Liver (tissue), 9 donors: ENCODE measurements around the gene PSTPIP1. TPM values are rescaled to one million over a fixed set of nuclear protein-coding genes. Genes with fewer than 3 reads are reported as not detected.

ENCODE experiments used
- DNase-seq: peaks from one replicate; pipeline ENCODE4 v3.0.0-alpha.2; 2017; ENCODE audit warnings: low spot score
- H3K27ac ChIP-seq, 2 donors: one replicate each; pipeline ENCODE4 v1.7.0; 2013; ENCODE audit warnings: inconsistent platforms in 2 of 2, low read length in 2 of 2, control low read depth in 1 of 2, low read depth in 1 of 2, mild to moderate bottlenecking in 1 of 2
- H3K27me3 ChIP-seq, 4 donors: one replicate each; pipeline versions ENCODE4 v1.6.1 to v1.7.0; 2013; ENCODE audit warnings: low read length in 3 of 4, inconsistent platforms in 1 of 4, mild to moderate bottlenecking in 1 of 4, moderate library complexity in 1 of 4; ENCODE audit not compliant: control insufficient read depth in 4 of 4, insufficient read depth in 4 of 4
- H3K36me3 ChIP-seq, 4 donors: one replicate each; pipeline versions ENCODE4 v1.6.1 to v1.7.0; 2013; ENCODE audit warnings: low read length in 3 of 4, mild to moderate bottlenecking in 3 of 4, low read depth in 1 of 4, moderate library complexity in 1 of 4; ENCODE audit not compliant: control insufficient read depth in 4 of 4, insufficient read depth in 3 of 4
- H3K4me1 ChIP-seq, 4 donors: one replicate each; pipeline versions ENCODE4 v1.6.1 to v1.7.0; 2013; ENCODE audit warnings: low read length in 3 of 4, mild to moderate bottlenecking in 3 of 4, moderate library complexity in 1 of 4; ENCODE audit not compliant: control insufficient read depth in 4 of 4, insufficient read depth in 4 of 4
- H3K4me3 ChIP-seq, 3 donors: one replicate each; pipeline versions ENCODE4 v1.6.1 to v1.7.0; 2013; ENCODE audit warnings: low read length in 3 of 3, control low read depth in 1 of 3, low read depth in 1 of 3, mild to moderate bottlenecking in 1 of 3
- H3K9ac ChIP-seq, 2 donors: one replicate each; pipeline ENCODE4 v1.7.0; 2013; ENCODE audit warnings: low read length in 2 of 2, mild to moderate bottlenecking in 2 of 2, moderate library complexity in 2 of 2, control low read depth in 1 of 2, low read depth in 1 of 2
- H3K9me3 ChIP-seq, 4 donors: one replicate each; pipeline versions ENCODE4 v1.6.1 to v1.7.0; 2013; ENCODE audit warnings: low read length in 3 of 4; ENCODE audit not compliant: control insufficient read depth in 4 of 4
- ATF3 ChIP-seq: IDR thresholded peaks from 2 replicates; pipeline ENCODE4 v1.6.1; 2016; ENCODE audit warnings: antibody characterized with exemption
- CTCF ChIP-seq: fragments of 150-350 bp; IDR thresholded peaks from 2 replicates; pipeline ENCODE4 v1.5.1; 2017; ENCODE audit warnings: improper control_type of control experiment, low read depth, low read length; ENCODE audit not compliant: missing input control
- EGR1 ChIP-seq, 2 donors: IDR thresholded peaks; 2 replicates each; pipeline ENCODE4 v1.6.1; 2016 to 2018; ENCODE audit warnings: antibody characterized with exemption in 2 of 2, low read depth in 2 of 2
- FOXA1 ChIP-seq: IDR thresholded peaks from 2 replicates; pipeline ENCODE4 v1.6.1; 2016; ENCODE audit warnings: antibody characterized with exemption
- FOXA2 ChIP-seq: IDR thresholded peaks from 2 replicates; pipeline ENCODE4 v1.6.1; 2016; ENCODE audit warnings: antibody characterized with exemption
- GABPA ChIP-seq, 2 donors: IDR thresholded peaks in 1 of 2; conservative IDR thresholded peaks in 1 of 2; 2 replicates each; pipeline ENCODE4 v1.6.1; 2016; ENCODE audit warnings: antibody characterized with exemption in 2 of 2, mild to moderate bottlenecking in 1 of 2, moderate library complexity in 1 of 2
- HNF4A ChIP-seq, 2 donors: conservative IDR thresholded peaks; 2 replicates each; pipeline ENCODE4 v1.6.1; 2016; ENCODE audit warnings: antibody characterized with exemption in 2 of 2, mild to moderate bottlenecking in 2 of 2
- HNF4G ChIP-seq: IDR thresholded peaks from 2 replicates; pipeline ENCODE4 v1.6.1; 2016; ENCODE audit warnings: antibody characterized with exemption
- JUND ChIP-seq, 2 donors: IDR thresholded peaks; 2 replicates each; pipeline ENCODE4 v1.6.1; 2016; ENCODE audit warnings: antibody characterized with exemption in 2 of 2
- MAX ChIP-seq: IDR thresholded peaks from 2 replicates; pipeline ENCODE4 v1.6.1; 2016; ENCODE audit warnings: antibody characterized with exemption
- NR2F2 ChIP-seq: IDR thresholded peaks from 2 replicates; pipeline ENCODE4 v1.6.1; 2016; ENCODE audit warnings: antibody characterized with exemption
- RAD21 ChIP-seq, 2 donors: IDR thresholded peaks; 2 replicates each; pipeline ENCODE4 v1.6.1; 2016; ENCODE audit warnings: antibody characterized with exemption in 2 of 2, mild to moderate bottlenecking in 2 of 2
- REST ChIP-seq: IDR thresholded peaks from 2 replicates; pipeline ENCODE4 v1.6.1; 2016; ENCODE audit warnings: antibody characterized with exemption, mild to moderate bottlenecking
- RXRA ChIP-seq, 2 donors: IDR thresholded peaks; 2 replicates each; pipeline ENCODE4 v1.6.1; 2017 to 2018; ENCODE audit warnings: antibody characterized with exemption in 2 of 2, mild to moderate bottlenecking in 1 of 2
- SP1 ChIP-seq: IDR thresholded peaks from 2 replicates; pipeline ENCODE4 v1.6.1; 2018; ENCODE audit warnings: antibody characterized with exemption, mild to moderate bottlenecking
- TAF1 ChIP-seq: conservative IDR thresholded peaks from 2 replicates; pipeline ENCODE4 v1.6.1; 2016; ENCODE audit warnings: antibody characterized with exemption, mild to moderate bottlenecking
- YY1 ChIP-seq: IDR thresholded peaks from 2 replicates; pipeline ENCODE4 v1.6.1; 2016; ENCODE audit warnings: antibody characterized with exemption, mild to moderate bottlenecking
- WGBS: extraction: QIAGEN DNeasy Blood & Tissue Kit; methylation state at CpG from one replicate; pipeline ENCODE4 v1.1.7; 2013; 5-methylcytosine and 5-hydroxymethylcytosine counted together
- polyA plus RNA-seq, 2 donors: library from polyadenylated mRNA; stranded (reverse) in 1 of 2; unstranded in 1 of 2; fragments of 200-250 nt in 1 of 2; fragments of >200 nt in 1 of 2; fragmentation: Nextera tagmentation in 1 of 2; extraction: Ambion mirVana in 1 of 2; gene quantifications; one replicate each; pipeline versions ENCODE4 v1.2.1 to v1.2.3, GENCODE V29; 2013 to 2015
- total RNA-seq, 2 donors: library from RNA; depleted of rRNA; stranded (reverse); fragments of >200 nt; gene quantifications; one replicate each; pipeline ENCODE4 v1.2.3, GENCODE V29; 2014
- donor health status: healthy.
- donor health status: healthy.
- donor health status: healthy.
- donor health status: healthy.
- donor health status: healthy.

Gene PSTPIP1
- total and polyA plus RNA-seq, 4 donors = 1.1 to 4.6 (median 3.0) TPM

- H3K9me3 ChIP-seq = no peaks in the 10 kb centered on the region
- no peak overlapping the region for H3K9ac ChIP-seq
- H3K36me3 ChIP-seq = no peaks in the 10 kb centered on the region
- H3K4me3 ChIP-seq = no peak overlapping the region
- H3K27ac ChIP-seq = no peak overlapping the region
- DNase-seq = peak; percentile 59
- TF ChIP-seq REST (no peak), CTCF (peak; percentile 38), RAD21 (IDR thresholded peaks at IDR 0.05) (peak in 1 of 2 donors; percentile 63)
- no peaks in the 10 kb centered on the region for H3K4me1 ChIP-seq
- WGBS = 72% methylated on average over 14 of the region's 14 CpGs
- H3K27me3 ChIP-seq = no peaks in the 10 kb centered on the region
These were observed 40.0 kb downstream of the PSTPIP1 start for GRCh38 chr15:77034695-77035489.

GRCh38 chr15:77035584-77035983 is 40.7 kb downstream of the PSTPIP1 start:
- TF ChIP-seq EGR1 (IDR thresholded peaks at IDR 0.05; ENCODE audit: low read depth in 2 of 2) (no peak), SP1 (no peak), TAF1 (no peak), HNF4A (conservative IDR thresholded peaks at IDR 0.05) (no peak), FOXA2 (no peak), FOXA1 (no peak), NR2F2 (no peak), RAD21 (IDR thresholded peaks at IDR 0.05) (no peak), GABPA (IDR thresholded peaks at IDR 0.05 in 1 of 2, conservative IDR thresholded peaks at IDR 0.05 in 1 of 2) (no peak), ATF3 (no peak), YY1 (no peak), JUND (IDR thresholded peaks at IDR 0.05) (no peak), CTCF (no peak), RXRA (IDR thresholded peaks at IDR 0.05) (no peak), REST (no peak), MAX (no peak), HNF4G (no peak)
- H3K36me3 ChIP-seq = no peaks in the 10 kb centered on the region
- no peaks in the 10 kb centered on the region for H3K4me1 ChIP-seq
- H3K27me3 ChIP-seq = no peaks in the 10 kb centered on the region
- H3K4me3 ChIP-seq = no peak overlapping the region
- WGBS = 93% methylated on average over 9 of the region's 9 CpGs
- no peak overlapping the region for H3K9ac ChIP-seq
- no peak overlapping the region for H3K27ac ChIP-seq
- no peaks in the 10 kb centered on the region for H3K9me3 ChIP-seq
- DNase-seq = no peak
